Osteoblast (primary cell): ENCODE data around the gene IGDCC3. TPM values are rescaled to one million over a fixed set of nuclear protein-coding genes. Genes with fewer than 3 reads are reported as not detected.
A peak's percentile ranks its signal among the peaks of the same experiment; 100 is the strongest.

Source experiments
- DNase-seq: peaks from one replicate; pipeline ENCODE4 v3.0.0; 2011; ENCODE audit warnings: low spot score, mixed read lengths; ENCODE audit not compliant: insufficient read length; ENCODE audit errors: missing footprints
- H2AFZ ChIP-seq: 2 replicates; pipeline ENCODE4 v1.6.0; 2011; ENCODE audit warnings: mild to moderate bottlenecking, low read length
- H3K27ac ChIP-seq: 2 replicates; pipeline ENCODE4 v1.5.1; 2011; ENCODE audit warnings: mild to moderate bottlenecking, low read depth, low read length, moderate library complexity
- H3K27me3 ChIP-seq: 2 replicates; pipeline ENCODE4 v1.6.0; 2012; ENCODE audit warnings: mild to moderate bottlenecking, control low read depth, inconsistent platforms, low read length, moderate library complexity; ENCODE audit not compliant: insufficient read depth
- H3K36me3 ChIP-seq: 2 replicates; pipeline ENCODE4 v1.5.1; 2011; ENCODE audit warnings: mild to moderate bottlenecking, low read length, control low read depth, moderate library complexity; ENCODE audit not compliant: insufficient read depth
- H3K4me1 ChIP-seq: 2 replicates; pipeline ENCODE4 v1.5.1; 2011; ENCODE audit warnings: mild to moderate bottlenecking, low read length, control low read depth, moderate library complexity; ENCODE audit not compliant: insufficient read depth
- H3K4me2 ChIP-seq: 2 replicates; pipeline ENCODE4 v1.6.0; 2011; ENCODE audit warnings: mild to moderate bottlenecking, low read length; ENCODE audit not compliant: insufficient read depth
- H3K4me3 ChIP-seq: fragments of 200-600 bp; sonication (generic); 3 replicates; pipeline ENCODE4 v1.5.1; 2012; ENCODE audit warnings: mild to moderate bottlenecking, low read length, inconsistent platforms; ENCODE audit not compliant: insufficient read depth
- H3K79me2 ChIP-seq: 2 replicates; pipeline ENCODE4 v1.6.0; 2012; ENCODE audit warnings: mild to moderate bottlenecking, low read length, control low read depth, inconsistent platforms; ENCODE audit not compliant: insufficient read depth
- H3K9me3 ChIP-seq: 2 replicates; pipeline ENCODE4 v1.5.1; 2011; ENCODE audit warnings: low read depth, low read length, control low read depth
- H4K20me1 ChIP-seq: 2 replicates; pipeline ENCODE4 v1.6.0; 2012; ENCODE audit warnings: mild to moderate bottlenecking, low read length, control low read depth; ENCODE audit not compliant: insufficient read depth
- CTCF ChIP-seq: IDR thresholded peaks from 2 replicates; pipeline ENCODE4 v1.5.1; 2011; ENCODE audit warnings: mild to moderate bottlenecking, low read depth, low read length, moderate library complexity; ENCODE audit errors: extremely low read depth
- total RNA-seq: library from RNA; depleted of rRNA; stranded (reverse); fragments of >200 nt; gene quantifications from 2 replicates; pipeline ENCODE4 v1.2.3, GENCODE V29; 2012

The IGDCC3 gene
- total RNA-seq, 1 donor, result not detected

GRCh38 chr15:65374334-65374733 is 3.5 kb downstream of the IGDCC3 start:
- H4K20me1 ChIP-seq, result no peaks in the 10 kb centered on the region
- DNase-seq, result no peak
- no peak overlapping the region for H3K4me3 ChIP-seq
- no peaks in the 10 kb centered on the region for H3K79me2 ChIP-seq
- H3K4me2 ChIP-seq, result no peak overlapping the region
- no peak overlapping the region for H2AFZ ChIP-seq
- H3K9me3 ChIP-seq, result no peaks in the 10 kb centered on the region
- no peak overlapping the region for H3K27ac ChIP-seq
- no peaks in the 10 kb centered on the region for H3K36me3 ChIP-seq
- H3K4me1 ChIP-seq, result no peaks in the 10 kb centered on the region
- no peak for TF ChIP-seq CTCF
- peaks cover 52% of the 10 kb centered on the region for H3K27me3 ChIP-seq

GRCh38 chr15:65373163-65373651 is 4.6 kb downstream of the IGDCC3 start:
- Histone ChIP-seq H3K4me2 (no peak overlapping the region), H3K36me3 (no peaks in the 10 kb centered on the region), H3K27me3 (peaks cover 42% of the 10 kb centered on the region), H3K79me2 (no peaks in the 10 kb centered on the region), H3K4me3 (no peak overlapping the region), H2AFZ (no peak overlapping the region), H4K20me1 (no peaks in the 10 kb centered on the region), H3K27ac (no peak overlapping the region), H3K4me1 (no peaks in the 10 kb centered on the region), H3K9me3 (no peaks in the 10 kb centered on the region)
- DNase-seq, result peak; percentile 61
- no peak for TF ChIP-seq CTCF

GRCh38 chr15:65372787-65373067 is 5.1 kb downstream of the IGDCC3 start:
- H3K79me2 ChIP-seq, result no peaks in the 10 kb centered on the region
- H3K4me2 ChIP-seq, result no peak overlapping the region
- no peak overlapping the region for H3K4me3 ChIP-seq
- peaks cover 40% of the 10 kb centered on the region for H3K27me3 ChIP-seq
- H3K4me1 ChIP-seq, result no peaks in the 10 kb centered on the region
- no peak overlapping the region for H3K27ac ChIP-seq
- DNase-seq, result no peak
- no peaks in the 10 kb centered on the region for H3K9me3 ChIP-seq
- H4K20me1 ChIP-seq, result no peaks in the 10 kb centered on the region
- no peaks in the 10 kb centered on the region for H3K36me3 ChIP-seq
- TF ChIP-seq CTCF, result no peak
- H2AFZ ChIP-seq, result no peak overlapping the region

- Histone ChIP-seq H2AFZ (no peak overlapping the region), H3K79me2 (no peaks in the 10 kb centered on the region), H3K4me2 (no peak overlapping the region), H3K4me3 (no peak overlapping the region), H3K27ac (no peak overlapping the region), H3K36me3 (no peaks in the 10 kb centered on the region), H3K27me3 (peaks cover 37% of the 10 kb centered on the region), H4K20me1 (no peaks in the 10 kb centered on the region), H3K4me1 (no peaks in the 10 kb centered on the region), H3K9me3 (no peaks in the 10 kb centered on the region)
- no peak for TF ChIP-seq CTCF
- DNase-seq, result peak; percentile 47
These were observed 5.6 kb downstream of the IGDCC3 start for GRCh38 chr15:65371976-65372786.
